PC-3 (cell line): Measurements from ENCODE around the gene PLPPR2. TPM values are rescaled to one million over a fixed set of nuclear protein-coding genes. Genes with fewer than 3 reads are reported as not detected.
"Not testable (repeated sequence)": the region's sequence is repeated elsewhere in the genome, so short reads cannot be mapped to it uniquely, and the experiment has no call there.

Source experiments
- ATAC-seq: fragments of 200-7000 bp; cut with Tn5 transposase; 2 replicates; pipeline ENCODE4 v1.9.1; 2020; ENCODE audit warnings: mild to moderate bottlenecking, moderate library complexity
- BruUV-seq: library from RNA; stranded (reverse); fragments of 400-500 nt; replicated peaks from 2 replicates; lab custom pipeline; 2021; lab: Mats Ljungman, UMichigan
- CTCF ChIA-PET: fragments of 300-600 bp; sonication (Branson Sonifier 250); formaldehyde crosslinking; loops from one replicate; lab custom pipeline; 2022; ENCODE audit warnings: antibody characterized with exemption; lab: Charles Lee
- POLR2A ChIA-PET: fragments of 300-600 bp; sonication (Branson Sonifier 250); formaldehyde crosslinking; loops from one replicate; lab custom pipeline; 2022; ENCODE audit warnings: antibody characterized with exemption; ENCODE audit not compliant: unreplicated experiment; lab: Charles Lee
- DNase-seq: peaks from one replicate; pipeline ENCODE4 v3.0.0-alpha.2; 2015
- H2AFZ ChIP-seq: fragments of 300-600 bp; sonication (generic); 2 replicates; pipeline ENCODE4 v1.6.0; 2016; ENCODE audit warnings: antibody characterized with exemption, low read length
- H3F3A ChIP-seq: fragments of 300-600 bp; sonication (generic); one replicate; pipeline ENCODE4 v1.6.0; 2017; ENCODE audit warnings: antibody characterized with exemption, low read length, control low read depth, mild to moderate bottlenecking; ENCODE audit not compliant: unreplicated experiment
- H3K27ac ChIP-seq: fragments of 300-600 bp; sonication (generic); 2 replicates; pipeline ENCODE4 v1.5.1; 2016; ENCODE audit warnings: mild to moderate bottlenecking, low read length
- H3K27me3 ChIP-seq: fragments of 300-600 bp; sonication (generic); 2 replicates; pipeline ENCODE4 v1.6.1; 2016; ENCODE audit warnings: low read length, mixed read lengths
- H3K36me3 ChIP-seq: fragments of 300-600 bp; sonication (generic); 2 replicates; pipeline ENCODE4 v1.6.1; 2016; ENCODE audit warnings: low read depth, mixed run types, low read length, mixed read lengths
- H3K4me1 ChIP-seq: fragments of 300-600 bp; sonication (generic); 2 replicates; pipeline ENCODE4 v1.5.1; 2016; ENCODE audit warnings: low read length; ENCODE audit not compliant: insufficient read depth
- H3K4me2 ChIP-seq: fragments of 300-600 bp; sonication (generic); 2 replicates; pipeline ENCODE4 v1.6.0; 2016; ENCODE audit warnings: low read length
- H3K4me3 ChIP-seq: fragments of 300-600 bp; sonication (generic); 2 replicates; pipeline ENCODE4 v1.5.1; 2016; ENCODE audit warnings: mild to moderate bottlenecking, low read length, mixed read lengths
- H3K79me2 ChIP-seq: fragments of 300-600 bp; sonication (generic); 2 replicates; pipeline ENCODE4 v1.6.1; 2017; ENCODE audit warnings: low read length, mixed read lengths
- H3K9ac ChIP-seq: fragments of 300-600 bp; sonication (generic); 2 replicates; pipeline ENCODE4 v1.6.0; 2016; ENCODE audit warnings: mild to moderate bottlenecking, low read length
- H3K9me2 ChIP-seq: fragments of 300-600 bp; sonication (generic); replicated peaks from 2 replicates; pipeline ENCODE4 v1.6.1; 2016; ENCODE audit warnings: mixed run types, low read length, mixed read lengths
- H3K9me3 ChIP-seq: fragments of 300-600 bp; sonication (generic); 2 replicates; pipeline ENCODE4 v1.6.1; 2016; ENCODE audit warnings: low read length, mixed read lengths
- H4K20me1 ChIP-seq: fragments of 300-600 bp; sonication (generic); 2 replicates; pipeline ENCODE4 v1.6.1; 2016; ENCODE audit warnings: low read length, mixed read lengths
- EZH2 ChIP-seq: fragments of 300-600 bp; sonication (generic); IDR thresholded peaks from one replicate; pipeline ENCODE4 v1.6.1; 2017; ENCODE audit warnings: antibody characterized with exemption, mild to moderate bottlenecking, low read length; ENCODE audit not compliant: unreplicated experiment
- EZH2phosphoT487 ChIP-seq: fragments of 300-600 bp; sonication (generic); IDR thresholded peaks from 2 replicates; pipeline ENCODE4 v1.6.1; 2018; ENCODE audit warnings: mild to moderate bottlenecking, antibody characterized with exemption, low read length, borderline replicate concordance
- intact Hi-C: fragments of 100-400 bp; cut with micrococcal nuclease; formaldehyde crosslinking; loops from 2 replicates; pipeline ENCODE4 v1.9.0; 2023
- total RNA-seq: library from RNA; depleted of rRNA; stranded (reverse); fragments of >200 nt; gene quantifications from 2 replicates; pipeline ENCODE4 v1.2.3, GENCODE V29; 2014
- TF ChIP-seq, protein P1 (sequence below): fragments of 300-600 bp; sonication (generic); conservative IDR thresholded peaks from 2 replicates; pipeline ENCODE4 v1.5.1; 2017; ENCODE audit warnings: antibody characterized with exemption, low read depth, mild to moderate bottlenecking, low read length

Gene PLPPR2
- total RNA-seq, 1 experiment from 2014 or later = 38.0 TPM

DNA sequence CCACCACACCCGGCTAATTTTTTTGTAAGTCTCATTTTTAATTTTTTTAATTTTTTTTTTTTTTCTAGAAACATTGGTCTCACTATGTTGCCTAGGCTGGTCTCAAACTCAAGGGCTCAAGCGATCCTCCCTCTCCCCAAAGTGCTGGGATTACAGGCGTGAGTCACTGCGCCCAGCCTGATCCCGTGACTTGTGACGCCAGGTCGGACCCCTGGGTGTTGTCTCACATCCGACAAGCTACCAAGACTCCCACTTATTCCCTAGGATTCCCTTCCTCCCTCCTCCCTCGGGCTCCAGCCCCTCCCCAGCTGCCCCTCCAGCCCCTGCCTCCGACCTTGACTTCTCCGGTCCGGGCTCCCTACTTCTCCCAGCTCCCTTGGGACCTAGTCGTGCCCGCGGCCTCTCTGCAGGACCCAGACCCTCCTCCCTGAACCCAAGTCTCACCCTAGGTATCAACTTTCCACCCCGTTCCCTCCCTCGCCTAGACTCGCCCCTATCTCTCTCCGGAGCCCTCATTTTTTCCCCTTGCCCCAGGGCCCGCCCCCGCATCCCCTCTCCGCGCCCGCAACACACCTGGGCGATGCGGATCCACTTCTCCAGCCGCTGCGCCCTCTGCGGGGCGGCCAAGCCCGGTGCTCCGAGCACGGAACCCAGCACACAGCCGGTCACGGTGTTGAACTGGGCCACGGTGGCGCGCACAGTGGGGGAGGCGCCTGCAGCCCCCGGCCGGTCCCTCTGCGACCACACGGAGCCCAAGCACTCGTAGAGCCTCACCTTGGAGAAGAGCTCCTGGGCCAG, 50.8 kb downstream of the PLPPR2 start:
- DNase-seq = no peak
- H3K27me3 ChIP-seq = no peaks in the 10 kb centered on the region
- no peak overlapping the region for H3K9ac ChIP-seq
- H2AFZ ChIP-seq = no peak overlapping the region
- TF ChIP-seq EZH2phosphoT487 (no peak), EZH2 (no peak)
- TF ChIP-seq, protein P1, sequence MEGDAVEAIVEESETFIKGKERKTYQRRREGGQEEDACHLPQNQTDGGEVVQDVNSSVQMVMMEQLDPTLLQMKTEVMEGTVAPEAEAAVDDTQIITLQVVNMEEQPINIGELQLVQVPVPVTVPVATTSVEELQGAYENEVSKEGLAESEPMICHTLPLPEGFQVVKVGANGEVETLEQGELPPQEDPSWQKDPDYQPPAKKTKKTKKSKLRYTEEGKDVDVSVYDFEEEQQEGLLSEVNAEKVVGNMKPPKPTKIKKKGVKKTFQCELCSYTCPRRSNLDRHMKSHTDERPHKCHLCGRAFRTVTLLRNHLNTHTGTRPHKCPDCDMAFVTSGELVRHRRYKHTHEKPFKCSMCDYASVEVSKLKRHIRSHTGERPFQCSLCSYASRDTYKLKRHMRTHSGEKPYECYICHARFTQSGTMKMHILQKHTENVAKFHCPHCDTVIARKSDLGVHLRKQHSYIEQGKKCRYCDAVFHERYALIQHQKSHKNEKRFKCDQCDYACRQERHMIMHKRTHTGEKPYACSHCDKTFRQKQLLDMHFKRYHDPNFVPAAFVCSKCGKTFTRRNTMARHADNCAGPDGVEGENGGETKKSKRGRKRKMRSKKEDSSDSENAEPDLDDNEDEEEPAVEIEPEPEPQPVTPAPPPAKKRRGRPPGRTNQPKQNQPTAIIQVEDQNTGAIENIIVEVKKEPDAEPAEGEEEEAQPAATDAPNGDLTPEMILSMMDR = no peak
- no peak for ATAC-seq
- H3K27ac ChIP-seq = no peak overlapping the region
- intact Hi-C loops = no loop called here
- no peak overlapping the region for H3K4me2 ChIP-seq
- no peaks in the 10 kb centered on the region for H3K9me2 ChIP-seq
- H3K4me3 ChIP-seq = no peak overlapping the region
- ChIA-PET CTCF (interaction anchor here (0.6 kb wide), 1 partner anchor 1637 kb away, joined by 3 read pairs; the partner anchor contains the start of gene ZNF846), POLR2A (no interaction called here)
- no peaks in the 10 kb centered on the region for H4K20me1 ChIP-seq
- no peaks in the 10 kb centered on the region for H3F3A ChIP-seq
- no TSS peak for BruUV-seq
- H3K36me3 ChIP-seq = no peaks in the 10 kb centered on the region; the same call in 1 of the 2 replicates
- H3K79me2 ChIP-seq = no peaks in the 10 kb centered on the region
- H3K9me3 ChIP-seq = no peaks in the 10 kb centered on the region
- no peaks in the 10 kb centered on the region for H3K4me1 ChIP-seq

DNA sequence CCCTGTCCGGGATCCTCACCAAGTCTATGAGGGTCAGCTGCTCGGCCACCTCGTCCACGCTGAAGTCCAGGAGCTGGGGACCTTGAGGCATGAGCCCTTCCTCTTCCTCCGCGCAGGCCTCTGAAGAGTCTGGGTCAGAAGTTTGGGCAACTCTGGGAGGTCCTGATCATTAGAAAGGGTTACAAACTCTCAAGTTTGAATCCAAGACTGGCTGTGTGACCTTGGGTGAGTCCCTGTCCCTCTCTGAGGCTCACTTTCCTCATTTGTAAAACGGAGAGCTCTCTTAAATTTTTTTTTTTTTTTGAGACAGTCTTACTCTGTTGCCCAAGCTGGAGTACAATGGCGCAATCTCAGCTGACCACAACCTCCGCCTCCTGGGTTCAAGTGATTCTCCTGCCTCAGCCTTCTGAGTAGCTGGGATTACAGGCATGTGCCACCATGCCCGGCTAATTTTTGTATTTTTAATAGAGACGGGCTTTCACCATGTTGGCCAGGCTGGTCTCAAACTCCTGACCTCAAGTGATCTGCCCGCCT, 51.5 kb downstream of the PLPPR2 start:
- H3F3A ChIP-seq, BruUV-seq, H3K9me3 ChIP-seq, H3K4me3 ChIP-seq, intact Hi-C loops, H3K4me2 ChIP-seq, H3K79me2 ChIP-seq, DNase-seq, H2AFZ ChIP-seq, H3K9me2 ChIP-seq, H3K9ac ChIP-seq, H3K27me3 ChIP-seq, H3K4me1 ChIP-seq, POLR2A ChIA-PET, H3K36me3 ChIP-seq, H4K20me1 ChIP-seq, ATAC-seq, H3K27ac ChIP-seq: not testable (repeated sequence)
- CTCF ChIA-PET = interaction anchor here (0.6 to 0.7 kb wide), 2 partner anchors 25 to 1638 kb away, joined by 3 read pairs; partner anchors contain the start of gene ZNF846

DNA sequence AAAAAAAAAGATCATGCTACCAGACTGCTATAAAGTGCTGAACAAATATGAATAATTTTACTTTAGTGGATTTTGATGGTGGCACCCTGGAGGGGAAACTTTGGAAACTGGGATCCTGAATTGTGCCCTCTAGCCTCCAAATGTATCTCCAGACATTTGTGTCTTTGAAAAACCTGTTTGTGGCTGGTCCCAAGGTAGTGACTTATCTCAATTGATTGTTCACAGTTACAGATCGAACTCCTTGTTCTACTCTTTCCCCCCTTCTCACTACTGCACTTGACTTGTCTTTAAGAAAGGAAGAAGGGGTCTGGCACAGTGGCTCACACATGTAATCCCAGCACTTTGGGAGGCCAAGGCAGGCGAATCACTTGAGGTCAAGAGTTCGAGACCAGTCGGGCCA, 53.4 kb downstream of the PLPPR2 start:
- no peaks in the 10 kb centered on the region for H4K20me1 ChIP-seq
- no peaks in the 10 kb centered on the region for H3F3A ChIP-seq
- no peaks in the 10 kb centered on the region for H3K9me2 ChIP-seq
- ChIA-PET CTCF (no interaction called here), POLR2A (no interaction called here)
- no peaks in the 10 kb centered on the region for H3K27me3 ChIP-seq
- H3K4me2 ChIP-seq = no peak overlapping the region
- DNase-seq = no peak
- TF ChIP-seq EZH2phosphoT487 (no peak), EZH2 (no peak)
- TF ChIP-seq, protein P1 = no peak
- H3K4me3 ChIP-seq = no peak overlapping the region
- no peak overlapping the region for H2AFZ ChIP-seq
- H3K79me2 ChIP-seq = no peaks in the 10 kb centered on the region
- intact Hi-C loops = no loop called here
- no TSS peak for BruUV-seq
- H3K9ac ChIP-seq = no peak overlapping the region
- no peaks in the 10 kb centered on the region for H3K36me3 ChIP-seq
- no peaks in the 10 kb centered on the region for H3K4me1 ChIP-seq
- no peak overlapping the region for H3K27ac ChIP-seq
- no peaks in the 10 kb centered on the region for H3K9me3 ChIP-seq
- no peak for ATAC-seq
